SW 1271 (cell line): ENCODE results near the gene SEC24D.
"Not testable (repeated sequence)": the region's sequence is repeated elsewhere in the genome, so short reads cannot be mapped to it uniquely, and the experiment has no call there.

ENCODE experiments used
- DNase-seq, 2 experiments: peaks; one replicate each; lab custom pipeline; 2025; lab: John Stamatoyannopoulos, UW

SEC24D gene, protein sequence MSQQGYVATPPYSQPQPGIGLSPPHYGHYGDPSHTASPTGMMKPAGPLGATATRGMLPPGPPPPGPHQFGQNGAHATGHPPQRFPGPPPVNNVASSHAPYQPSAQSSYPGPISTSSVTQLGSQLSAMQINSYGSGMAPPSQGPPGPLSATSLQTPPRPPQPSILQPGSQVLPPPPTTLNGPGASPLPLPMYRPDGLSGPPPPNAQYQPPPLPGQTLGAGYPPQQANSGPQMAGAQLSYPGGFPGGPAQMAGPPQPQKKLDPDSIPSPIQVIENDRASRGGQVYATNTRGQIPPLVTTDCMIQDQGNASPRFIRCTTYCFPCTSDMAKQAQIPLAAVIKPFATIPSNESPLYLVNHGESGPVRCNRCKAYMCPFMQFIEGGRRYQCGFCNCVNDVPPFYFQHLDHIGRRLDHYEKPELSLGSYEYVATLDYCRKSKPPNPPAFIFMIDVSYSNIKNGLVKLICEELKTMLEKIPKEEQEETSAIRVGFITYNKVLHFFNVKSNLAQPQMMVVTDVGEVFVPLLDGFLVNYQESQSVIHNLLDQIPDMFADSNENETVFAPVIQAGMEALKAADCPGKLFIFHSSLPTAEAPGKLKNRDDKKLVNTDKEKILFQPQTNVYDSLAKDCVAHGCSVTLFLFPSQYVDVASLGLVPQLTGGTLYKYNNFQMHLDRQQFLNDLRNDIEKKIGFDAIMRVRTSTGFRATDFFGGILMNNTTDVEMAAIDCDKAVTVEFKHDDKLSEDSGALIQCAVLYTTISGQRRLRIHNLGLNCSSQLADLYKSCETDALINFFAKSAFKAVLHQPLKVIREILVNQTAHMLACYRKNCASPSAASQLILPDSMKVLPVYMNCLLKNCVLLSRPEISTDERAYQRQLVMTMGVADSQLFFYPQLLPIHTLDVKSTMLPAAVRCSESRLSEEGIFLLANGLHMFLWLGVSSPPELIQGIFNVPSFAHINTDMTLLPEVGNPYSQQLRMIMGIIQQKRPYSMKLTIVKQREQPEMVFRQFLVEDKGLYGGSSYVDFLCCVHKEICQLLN

DNA sequence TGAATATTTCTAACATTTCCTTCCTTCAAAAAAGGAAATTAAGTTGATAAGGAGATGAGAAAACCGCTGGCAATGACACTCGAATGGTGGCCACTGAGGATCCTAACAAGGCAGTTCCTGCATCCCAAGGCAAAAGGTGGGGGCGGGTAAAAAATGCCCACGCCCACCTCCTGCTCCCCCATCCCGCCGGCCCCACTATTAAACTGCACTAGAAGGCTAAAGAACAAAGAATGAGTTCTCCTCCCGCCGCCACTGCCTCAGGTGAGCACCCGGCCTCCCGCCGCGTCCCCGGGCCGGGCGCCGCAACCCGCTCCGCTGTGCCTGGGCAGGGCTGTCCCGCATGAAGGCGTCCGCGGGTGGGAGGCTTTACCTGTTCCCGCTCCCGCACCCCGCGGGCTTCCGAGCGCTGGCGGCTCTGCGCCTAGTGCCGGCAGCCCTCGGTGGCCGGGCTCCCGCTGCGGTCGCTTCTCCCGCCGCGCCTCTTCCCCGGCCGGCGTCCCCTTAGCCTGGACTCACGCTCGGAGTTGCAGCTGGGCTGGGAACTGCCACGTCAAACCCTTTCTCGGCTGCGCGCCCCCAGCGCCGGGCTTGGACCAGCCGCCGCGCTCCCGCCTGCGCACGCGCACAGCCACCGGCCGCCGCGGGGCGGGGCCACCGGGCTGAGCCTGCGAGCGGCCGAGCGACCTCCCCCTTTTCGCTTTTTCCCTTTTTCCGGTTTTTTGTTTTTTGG is at the start of gene SEC24D:
Gene SEC24D (minus strand): TSS at position 556 of the 730 bp plus-strand sequence. CDS start 2,430 bp downstream, outside the sequence.
- peak; percentile 8 to 73 for DNase-seq

DNA sequence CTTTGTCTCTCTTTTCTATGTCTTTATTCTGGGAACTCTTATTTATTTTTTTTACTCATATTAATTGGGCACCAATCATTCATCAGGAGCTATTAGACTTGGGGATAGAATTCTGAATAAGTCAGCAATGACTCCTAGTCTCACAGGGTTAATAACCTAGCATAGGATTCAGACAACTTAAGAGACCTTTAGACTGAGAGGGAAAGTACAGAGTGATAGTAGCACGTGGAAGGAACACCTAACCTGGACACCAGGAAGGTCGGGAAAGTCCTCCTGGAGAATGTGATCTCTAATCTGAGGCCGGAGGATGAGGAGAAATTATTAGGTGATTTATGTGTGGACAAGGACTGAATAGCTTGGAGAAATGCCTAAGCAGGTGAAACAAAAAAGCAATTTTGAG is 48.8 kb upstream of the SEC24D start:
- no peak for DNase-seq

DNA sequence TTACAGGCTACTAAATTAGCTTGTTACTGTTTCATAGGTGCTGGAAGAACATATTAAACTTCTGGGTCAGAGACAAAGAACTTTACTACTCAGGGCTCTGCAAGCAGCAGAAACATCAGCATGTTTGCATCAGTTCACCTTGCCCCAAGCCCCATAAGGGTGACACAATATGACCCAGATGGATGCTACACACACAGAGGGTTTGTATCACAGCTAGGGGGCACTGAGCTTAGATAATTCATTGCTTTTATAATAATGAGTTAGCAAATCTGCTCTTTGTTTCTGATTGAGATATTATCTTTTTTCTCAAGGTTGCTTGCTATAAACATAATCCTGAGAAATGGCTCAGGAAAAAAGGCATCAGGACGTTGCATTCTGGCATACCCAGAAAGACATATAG is 47.9 kb upstream of the SEC24D start:
- DNase-seq = no peak

DNA sequence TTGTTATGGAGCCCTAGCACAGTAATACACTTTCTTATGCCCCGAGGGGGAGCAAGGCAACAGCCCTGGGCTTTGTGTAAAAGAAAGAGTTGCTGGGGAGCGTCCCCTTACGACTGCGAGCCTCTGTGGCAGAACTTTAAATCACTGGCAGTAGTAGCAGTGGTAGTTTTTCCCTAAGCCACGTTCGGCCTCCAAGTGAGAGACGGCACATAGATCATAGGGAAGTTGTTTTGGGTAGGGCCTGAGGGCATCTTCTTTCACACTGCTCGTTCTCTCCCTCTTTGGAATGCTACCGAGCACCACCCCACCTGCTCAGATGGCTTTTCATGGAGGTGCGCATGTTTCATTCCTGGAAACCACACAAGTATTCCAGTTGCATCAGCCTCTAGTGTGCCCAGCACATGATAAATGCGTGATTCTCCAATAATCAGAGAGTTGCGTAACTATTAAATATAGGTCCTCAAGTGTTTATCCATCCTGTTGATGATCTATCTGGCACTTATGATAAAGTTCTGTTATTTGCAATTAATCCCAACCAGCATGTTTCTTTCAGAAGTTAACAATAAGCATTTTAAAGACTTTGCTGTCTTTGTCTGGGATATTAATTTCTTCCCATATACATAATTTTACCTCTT is 45.7 kb upstream of the SEC24D start:
- no peak for DNase-seq

DNA sequence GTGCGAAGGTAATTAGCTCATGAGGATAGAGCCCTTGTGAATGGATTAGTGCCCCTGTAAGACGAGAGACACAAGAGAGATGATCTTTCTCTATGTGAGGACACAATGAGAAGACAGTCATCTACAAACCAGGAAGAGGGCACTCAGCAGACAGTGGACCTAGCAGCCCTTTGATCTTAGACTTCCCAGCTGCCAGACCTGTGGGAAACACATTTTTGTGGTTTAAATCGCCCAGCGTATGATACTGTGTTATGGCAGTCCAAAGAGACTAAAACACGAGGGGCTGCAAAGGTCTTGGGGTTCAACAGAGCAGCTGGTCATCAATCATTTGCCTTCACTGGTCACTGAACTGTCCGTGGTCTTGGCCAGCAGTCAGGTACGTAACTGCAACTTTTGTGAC is 43.5 kb upstream of the SEC24D start:
- no peak for DNase-seq

DNA sequence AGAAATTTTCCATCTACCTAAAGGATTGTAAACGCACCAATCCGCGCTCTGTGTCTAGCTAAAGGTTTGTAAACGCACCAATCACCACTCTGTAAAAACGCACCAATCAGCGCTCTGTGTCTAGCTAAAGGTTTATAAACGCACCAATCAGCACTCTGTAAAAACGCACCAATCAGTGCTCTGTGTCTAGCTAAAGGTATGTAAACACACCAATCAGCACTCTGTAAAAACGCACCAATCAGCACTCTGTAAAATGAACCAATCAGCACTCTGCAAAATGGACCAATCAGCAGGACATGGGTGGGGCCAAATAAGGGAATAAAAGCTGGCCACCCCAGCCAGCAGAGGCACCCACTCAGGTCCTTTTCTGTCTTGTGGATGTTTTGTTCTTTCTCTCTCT is 42.6 kb upstream of the SEC24D start:
- DNase-seq = not testable (repeated sequence)

DNA sequence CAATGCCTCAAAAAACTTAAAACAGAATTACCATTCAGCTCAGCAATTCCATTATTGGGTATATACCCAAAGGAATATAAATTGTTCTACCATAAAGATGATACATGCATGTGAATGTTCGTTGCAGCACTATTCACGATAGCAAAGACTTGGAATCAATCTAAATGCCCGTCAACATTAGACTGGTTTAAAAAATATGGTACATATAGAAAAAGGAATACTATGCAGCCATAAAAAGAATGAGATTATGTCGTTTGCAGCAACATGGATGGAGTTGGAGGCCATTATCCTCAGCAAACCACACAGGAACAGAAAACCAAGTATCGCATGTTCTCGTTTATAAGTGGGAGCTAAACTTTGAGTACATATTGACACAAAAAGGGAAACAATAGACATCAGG is 41.9 kb upstream of the SEC24D start:
- DNase-seq = no peak

DNA sequence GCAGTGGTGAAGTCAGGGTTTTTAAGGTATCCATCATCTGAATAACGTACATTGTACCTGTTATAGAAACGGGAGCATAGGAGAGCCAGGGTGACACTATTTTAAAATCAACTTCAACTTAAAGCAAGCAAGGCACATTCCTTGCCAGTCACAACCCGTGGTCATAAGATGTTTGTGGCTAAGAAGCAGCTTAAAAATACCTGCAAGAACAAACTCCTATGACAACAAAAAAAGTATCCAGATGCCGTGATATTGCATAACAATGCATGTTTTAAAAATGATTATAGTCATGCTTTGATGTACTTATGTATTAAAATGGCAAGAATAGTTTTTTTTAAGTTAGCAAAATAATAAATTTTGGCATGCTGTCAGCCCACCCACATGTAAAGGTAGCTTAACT is 36.3 kb upstream of the SEC24D start:
- no peak for DNase-seq

DNA sequence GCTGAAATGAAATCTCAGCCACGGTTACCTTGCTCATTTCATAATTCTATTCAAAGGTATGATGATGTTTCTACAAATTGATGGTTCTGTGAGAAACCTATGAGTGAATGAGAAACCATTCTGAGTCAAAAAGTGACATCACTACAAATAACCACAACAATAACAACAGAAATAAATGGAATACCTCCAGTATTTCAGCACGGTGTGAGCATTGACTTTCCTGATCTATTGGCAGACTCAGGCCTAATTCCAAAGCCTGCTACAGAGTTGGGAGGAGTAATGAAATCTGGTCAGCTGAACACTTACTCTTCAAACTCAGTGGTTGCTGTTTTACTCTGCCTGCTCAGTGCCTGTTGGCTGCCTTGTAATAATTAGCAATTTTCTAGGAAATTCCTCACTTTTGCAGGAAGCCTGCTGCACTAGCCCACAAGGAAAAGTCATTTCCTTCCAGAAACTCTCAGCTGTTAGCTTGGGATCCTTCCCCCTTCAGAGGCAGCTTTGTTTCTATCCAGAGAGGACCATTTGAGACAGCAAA is 33.9 kb upstream of the SEC24D start:
- no peak for DNase-seq

DNA sequence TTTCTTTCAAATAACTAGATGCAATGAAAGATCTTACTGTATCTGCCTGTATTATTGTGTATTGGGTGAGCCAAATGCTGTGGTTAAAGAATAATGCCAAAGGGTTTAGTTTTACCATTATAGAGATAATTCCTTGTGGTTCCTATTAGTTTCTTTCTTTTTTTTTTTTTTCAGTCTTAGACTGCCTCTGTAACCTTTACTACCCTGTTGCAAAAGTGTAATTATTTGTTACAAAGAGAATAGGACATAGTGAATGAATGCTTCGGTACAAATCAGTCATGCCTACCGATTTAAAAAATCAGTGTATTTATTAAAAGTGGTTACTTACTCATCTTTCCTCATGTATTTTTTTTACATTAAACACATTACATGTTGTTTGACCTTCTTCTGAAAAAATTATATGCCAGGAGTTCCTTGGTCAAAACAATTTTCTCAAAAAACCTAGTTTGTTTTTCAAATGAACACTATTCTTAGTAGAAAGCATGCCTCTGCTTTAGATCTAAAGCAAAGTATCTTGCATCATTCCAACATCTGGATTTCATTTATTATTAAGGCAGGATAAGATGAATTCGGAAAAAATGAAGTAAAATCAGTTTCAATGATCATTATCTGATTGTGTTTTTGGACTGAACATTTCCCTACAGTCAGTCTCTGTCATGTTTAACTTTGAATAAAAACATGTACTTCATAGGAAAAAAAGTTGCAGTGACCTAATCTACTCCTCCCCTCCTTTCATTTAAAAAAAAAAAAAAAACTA is 31.6 kb upstream of the SEC24D start:
- DNase-seq = no peak

DNA sequence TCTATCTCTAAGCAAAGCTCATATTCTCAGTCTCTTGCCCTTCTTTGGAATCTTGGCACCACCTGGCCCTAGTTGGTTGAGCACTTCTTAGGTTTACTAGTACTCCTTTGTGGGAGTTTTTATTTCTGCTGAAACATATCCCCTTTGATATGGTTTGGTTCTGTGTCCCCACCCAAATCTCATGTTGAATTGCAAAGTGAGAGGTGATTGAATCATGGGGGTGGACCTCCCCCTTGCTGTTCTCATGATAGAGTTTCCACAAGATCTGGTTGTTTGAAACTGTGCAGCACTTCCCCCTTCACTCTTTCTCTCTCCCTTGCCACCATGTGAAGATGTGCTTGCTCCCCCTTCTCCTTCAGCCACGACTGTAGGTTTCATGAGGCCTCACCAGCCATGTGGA is 30.5 kb upstream of the SEC24D start:
- DNase-seq = no peak

DNA sequence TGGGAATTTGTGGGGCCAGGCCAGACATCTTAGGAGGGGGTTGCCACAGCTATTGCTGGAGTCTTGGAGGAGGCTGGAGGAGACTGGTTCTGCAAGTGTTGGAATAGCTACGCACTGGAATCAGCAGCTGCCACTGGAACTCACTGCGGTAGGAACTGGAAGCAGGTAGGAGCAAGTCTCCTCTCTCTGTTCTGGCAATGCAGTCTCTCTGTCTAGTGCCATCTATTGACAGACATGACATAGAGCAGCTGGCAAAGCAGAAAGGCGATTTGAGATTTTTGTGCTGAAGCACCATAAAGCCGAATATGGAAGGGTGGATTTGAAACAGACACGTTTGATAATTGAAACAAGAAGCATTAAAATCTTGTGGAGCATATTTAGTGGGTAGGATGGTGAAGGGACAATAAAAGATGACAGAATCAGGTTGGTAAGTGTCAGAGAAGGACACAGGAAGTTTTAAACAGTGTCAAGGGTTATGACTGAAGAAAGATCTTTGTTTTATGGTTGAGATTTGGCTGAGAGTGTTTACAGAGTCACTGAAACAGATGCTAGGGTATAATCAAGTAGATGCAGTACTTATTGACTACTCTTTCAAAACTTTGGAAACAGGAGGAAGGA is 29.3 kb upstream of the SEC24D start:
- peak in 1 of 2 experiments; percentile 24 for DNase-seq

DNA sequence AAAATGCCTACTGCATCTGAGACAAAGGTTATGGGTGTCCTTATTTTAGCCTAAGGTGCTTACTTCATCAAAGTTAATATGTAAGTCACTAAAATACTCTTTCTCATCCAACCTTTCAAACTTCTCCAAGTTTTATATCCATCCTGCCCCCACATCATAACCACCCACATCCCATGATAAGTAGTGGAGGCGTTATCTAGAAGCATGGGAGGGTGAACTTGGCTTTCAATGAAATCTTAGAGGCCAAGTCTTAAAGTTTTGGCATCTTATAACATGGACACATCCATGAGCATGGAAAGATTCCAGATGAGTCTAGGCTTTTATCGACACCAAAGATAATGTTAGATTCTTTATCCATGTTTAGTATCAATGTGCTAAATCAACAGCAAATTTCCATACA is 22.9 kb upstream of the SEC24D start:
- no peak for DNase-seq

DNA sequence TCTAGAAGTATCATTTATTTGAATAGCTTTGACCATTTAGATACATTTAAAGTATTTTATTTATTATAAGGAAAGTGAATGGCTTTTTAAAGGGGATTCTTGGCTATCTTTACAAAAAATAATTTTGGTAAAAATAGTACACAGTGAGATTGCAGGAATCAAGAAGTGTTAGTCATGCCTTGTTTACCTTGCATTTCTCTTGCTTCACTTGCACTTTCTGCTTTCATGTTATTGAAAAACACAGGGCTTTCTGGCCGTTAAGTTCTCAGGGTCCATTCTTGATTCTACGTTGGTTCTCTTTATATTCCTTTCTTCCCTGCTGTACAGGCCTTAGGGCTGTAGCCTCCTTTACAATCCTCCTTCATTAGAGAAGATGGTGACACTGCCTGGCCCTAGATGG is 21.8 kb upstream of the SEC24D start:
- no peak for DNase-seq

DNA sequence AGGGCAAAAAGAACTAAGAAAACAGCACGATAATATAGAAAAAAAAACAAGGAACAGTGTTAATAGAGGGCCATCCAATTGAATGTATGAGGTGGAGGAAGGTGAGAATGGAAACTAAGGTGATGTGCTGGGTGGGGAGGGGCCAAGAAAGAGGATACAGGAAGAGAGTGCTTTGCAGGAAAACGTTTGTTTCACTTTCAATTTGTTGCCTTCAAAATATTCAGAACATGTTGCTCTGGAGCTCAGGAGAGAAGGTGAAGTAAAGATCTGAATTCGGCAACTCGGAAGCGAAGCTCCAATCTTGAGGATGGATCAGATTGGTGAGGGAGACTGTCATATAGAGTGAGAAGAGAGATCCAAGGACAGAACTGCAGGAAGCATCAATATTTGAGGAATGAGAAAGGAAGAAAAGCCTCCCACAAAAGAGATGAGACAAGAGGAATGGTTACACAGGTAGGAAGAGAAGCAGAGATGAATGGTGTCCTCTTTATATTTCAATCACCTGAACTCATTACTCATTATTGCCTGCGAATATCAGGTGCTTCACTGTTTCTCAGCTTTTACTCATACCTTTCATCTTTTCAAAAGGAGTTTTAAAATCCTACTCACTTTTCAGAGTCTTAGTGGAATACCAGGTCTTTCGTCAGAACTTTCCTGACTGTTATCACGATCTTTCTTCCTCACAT is 14.7 kb upstream of the SEC24D start:
- peak in 1 of 2 experiments; percentile 21 for DNase-seq

DNA sequence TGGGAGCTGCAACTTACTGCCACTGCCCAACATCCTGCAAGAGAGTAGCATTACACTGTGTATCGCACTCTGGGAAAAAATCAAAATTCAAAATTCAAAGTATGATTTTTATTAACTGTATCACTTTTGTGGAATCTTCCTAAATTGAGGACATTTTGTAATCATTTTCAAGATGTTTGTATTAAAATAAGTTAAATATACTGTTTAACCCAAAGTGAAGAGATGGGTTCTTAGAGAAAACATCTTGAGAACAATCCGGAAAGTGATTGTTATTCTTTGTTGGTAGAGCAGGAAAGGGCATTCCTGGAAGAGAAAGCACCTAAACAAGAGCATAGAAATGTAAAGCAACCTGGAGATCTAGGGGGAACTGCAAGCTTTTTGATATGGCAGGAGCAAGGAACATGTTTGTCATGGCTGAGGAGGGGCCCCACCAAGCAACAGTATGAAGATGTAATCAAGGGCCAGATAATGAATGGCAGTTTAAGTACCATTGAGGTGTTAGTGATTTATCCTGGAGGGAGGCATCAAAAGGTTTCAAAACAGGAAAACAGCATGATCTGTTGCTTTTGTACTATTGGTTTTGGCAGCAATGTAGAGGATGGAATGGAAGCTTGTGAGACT is 14.1 kb upstream of the SEC24D start:
- DNase-seq = no peak

DNA sequence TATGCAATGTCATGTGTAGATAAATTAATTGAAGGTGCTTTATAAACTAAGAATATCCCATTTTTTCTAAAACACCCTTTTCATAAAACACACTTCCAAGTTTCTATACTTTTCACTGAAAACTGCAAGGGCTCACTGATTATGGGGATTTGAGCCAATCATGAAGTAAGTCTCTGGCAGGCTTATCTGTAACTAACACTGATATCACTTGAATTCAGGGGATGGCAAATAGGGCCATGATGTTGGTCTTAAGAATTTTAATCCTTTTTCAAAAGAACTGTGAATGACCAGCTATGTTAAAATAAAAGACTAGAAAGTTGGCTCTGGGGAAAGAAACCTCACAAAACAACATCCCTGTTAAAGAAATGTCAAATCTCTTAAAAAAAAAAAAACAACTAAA is 13.0 kb upstream of the SEC24D start:
- no peak for DNase-seq

DNA sequence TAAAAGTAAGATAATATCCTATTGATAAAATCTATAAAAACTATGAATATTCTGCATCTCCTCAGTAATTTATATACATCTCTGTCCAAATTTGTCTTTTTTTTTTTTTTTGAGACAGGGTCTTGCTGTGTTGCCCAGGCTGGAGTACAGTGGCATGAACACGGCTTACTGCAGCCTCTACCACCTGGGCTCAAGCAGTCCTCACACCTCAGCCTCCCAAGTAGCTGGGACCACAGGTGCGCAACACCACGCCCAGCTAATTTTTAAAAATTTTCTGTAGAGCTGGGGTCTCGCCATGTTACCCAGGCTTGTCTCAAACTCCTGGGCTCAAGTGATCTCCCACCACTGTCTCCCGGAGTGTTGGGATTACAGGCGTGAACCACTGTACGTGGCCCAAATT is 12.3 kb upstream of the SEC24D start:
- no peak for DNase-seq

DNA sequence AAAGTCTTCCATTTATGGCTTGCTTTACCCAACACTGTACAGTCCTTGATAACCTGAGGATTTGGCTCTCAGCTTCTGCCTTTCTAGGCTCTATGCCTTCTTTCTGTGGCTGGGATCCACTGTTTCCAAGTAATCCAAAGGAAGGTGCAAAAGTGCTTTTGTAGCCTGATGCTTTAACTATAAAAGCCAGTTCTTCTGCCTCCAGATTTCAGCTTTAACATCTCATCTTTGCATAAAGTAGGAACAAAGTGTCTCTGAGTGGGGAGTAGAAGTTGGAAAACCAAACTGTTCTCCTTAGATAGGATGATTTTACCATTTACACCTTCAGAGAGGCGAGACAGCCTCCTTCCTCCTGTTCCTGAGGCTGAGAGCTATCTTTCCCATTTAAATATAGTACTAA is 11.1 kb upstream of the SEC24D start:
- DNase-seq = no peak
